Neural crest cell (in vitro differentiated cells): ENCODE data around the gene TBC1D16. TPM values are rescaled to one million over a fixed set of nuclear protein-coding genes. Genes with fewer than 3 reads are reported as not detected.

Source experiments
- DNase-seq: peaks from one replicate; pipeline ENCODE4 v3.0.0; 2021; ENCODE audit warnings: low read depth, mixed read lengths, low spot score
- H3K27ac Mint-ChIP-seq: one replicate; pipeline ENCODE4 v1.8.0; 2021; ENCODE audit warnings: mild to moderate bottlenecking, mixed read lengths; ENCODE audit not compliant: unreplicated experiment
- H3K27me3 Mint-ChIP-seq: 2 replicates; pipeline ENCODE4 v1.8.0; 2021; ENCODE audit warnings: low read depth, mild to moderate bottlenecking, mixed read lengths
- H3K36me3 Mint-ChIP-seq: 2 replicates; pipeline ENCODE4 v1.8.0; 2021; ENCODE audit warnings: low read depth, mild to moderate bottlenecking, mixed read lengths
- H3K4me1 Mint-ChIP-seq: 2 replicates; pipeline ENCODE4 v1.8.0; 2021; ENCODE audit warnings: mixed read lengths
- H3K4me3 Mint-ChIP-seq: one replicate; pipeline ENCODE4 v1.8.0; 2021; ENCODE audit warnings: mild to moderate bottlenecking, mixed read lengths
- H3K9me3 Mint-ChIP-seq: 2 replicates; pipeline ENCODE4 v1.8.0; 2021; ENCODE audit warnings: mixed read lengths
- total RNA-seq: library from RNA; stranded (reverse); gene quantifications from 2 replicates; pipeline ENCODE4 v1.2.1, GENCODE V29; 2021
- TF ChIP-seq, protein P1 (sequence below): fragments of 200-600 bp; sonication (generic); conservative IDR thresholded peaks from 2 replicates; pipeline ENCODE4 v1.5.0; 2021; ENCODE audit warnings: antibody characterized with exemption, mild to moderate bottlenecking

TBC1D16 gene
- total RNA-seq, 1 donor from 2014 or later = 96.2 TPM

- Mint-ChIP-seq H3K27ac (no peak overlapping the region), H3K36me3 (no peaks in the 10 kb centered on the region), H3K4me3 (no peak overlapping the region), H3K27me3 (no peaks in the 10 kb centered on the region), H3K9me3 (no peaks in the 10 kb centered on the region), H3K4me1 (peaks cover 20% of the 10 kb centered on the region)
- no peak for DNase-seq
- TF ChIP-seq, protein P1, sequence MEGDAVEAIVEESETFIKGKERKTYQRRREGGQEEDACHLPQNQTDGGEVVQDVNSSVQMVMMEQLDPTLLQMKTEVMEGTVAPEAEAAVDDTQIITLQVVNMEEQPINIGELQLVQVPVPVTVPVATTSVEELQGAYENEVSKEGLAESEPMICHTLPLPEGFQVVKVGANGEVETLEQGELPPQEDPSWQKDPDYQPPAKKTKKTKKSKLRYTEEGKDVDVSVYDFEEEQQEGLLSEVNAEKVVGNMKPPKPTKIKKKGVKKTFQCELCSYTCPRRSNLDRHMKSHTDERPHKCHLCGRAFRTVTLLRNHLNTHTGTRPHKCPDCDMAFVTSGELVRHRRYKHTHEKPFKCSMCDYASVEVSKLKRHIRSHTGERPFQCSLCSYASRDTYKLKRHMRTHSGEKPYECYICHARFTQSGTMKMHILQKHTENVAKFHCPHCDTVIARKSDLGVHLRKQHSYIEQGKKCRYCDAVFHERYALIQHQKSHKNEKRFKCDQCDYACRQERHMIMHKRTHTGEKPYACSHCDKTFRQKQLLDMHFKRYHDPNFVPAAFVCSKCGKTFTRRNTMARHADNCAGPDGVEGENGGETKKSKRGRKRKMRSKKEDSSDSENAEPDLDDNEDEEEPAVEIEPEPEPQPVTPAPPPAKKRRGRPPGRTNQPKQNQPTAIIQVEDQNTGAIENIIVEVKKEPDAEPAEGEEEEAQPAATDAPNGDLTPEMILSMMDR = no peak
These were observed 31.8 kb upstream of the TBC1D16 start for GRCh38 chr17:80067393-80067986.

DNA sequence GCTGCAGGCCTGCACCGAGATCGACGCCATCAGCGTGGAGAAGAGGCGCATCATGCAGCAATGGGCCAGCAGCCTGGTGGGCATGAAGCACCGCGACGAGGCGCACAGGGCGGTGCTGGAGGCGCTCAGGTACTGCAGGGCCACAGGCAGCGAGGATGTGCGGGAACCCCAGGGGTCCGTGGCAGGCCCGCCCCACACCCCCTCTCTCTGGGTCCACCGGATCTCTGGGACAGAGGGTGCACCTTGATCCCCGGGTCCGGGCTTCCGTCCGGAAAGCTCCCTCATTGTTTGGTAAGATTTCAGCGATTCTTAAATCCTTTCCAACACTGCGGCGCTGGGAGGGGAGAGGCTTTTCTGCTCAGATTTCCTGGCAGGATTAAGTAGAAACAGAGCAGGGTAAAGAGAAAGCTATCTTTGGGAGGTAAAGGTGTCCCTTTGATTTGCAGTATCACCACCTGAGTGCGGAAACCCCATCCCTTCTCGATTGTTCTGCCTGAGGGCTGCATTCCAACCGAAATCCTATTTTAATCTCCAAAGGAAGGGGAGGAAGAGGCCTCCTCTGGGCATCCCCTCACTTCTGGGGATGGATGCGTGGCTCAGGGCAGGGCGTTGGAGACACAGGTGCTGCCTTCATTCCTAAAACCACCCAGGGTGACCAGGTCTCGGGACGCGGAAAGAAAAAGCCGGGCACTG is 30.0 kb upstream of the TBC1D16 start:
- Mint-ChIP-seq H3K4me3 (no peak overlapping the region), H3K36me3 (no peaks in the 10 kb centered on the region), H3K4me1 (peaks cover 20% of the 10 kb centered on the region), H3K9me3 (no peaks in the 10 kb centered on the region), H3K27ac (no peak overlapping the region), H3K27me3 (no peaks in the 10 kb centered on the region)
- no peak for DNase-seq
- TF ChIP-seq, protein P1 = no peak

- DNase-seq = no peak
- peaks cover 17% of the 10 kb centered on the region for H3K4me1 Mint-ChIP-seq
- H3K27me3 Mint-ChIP-seq = no peaks in the 10 kb centered on the region
- no peak overlapping the region for H3K27ac Mint-ChIP-seq
- H3K9me3 Mint-ChIP-seq = no peaks in the 10 kb centered on the region
- no peaks in the 10 kb centered on the region for H3K36me3 Mint-ChIP-seq
- TF ChIP-seq, protein P1 = no peak
- H3K4me3 Mint-ChIP-seq = no peak overlapping the region
These were observed 29.0 kb upstream of the TBC1D16 start for GRCh38 chr17:80064696-80065095.

DNA sequence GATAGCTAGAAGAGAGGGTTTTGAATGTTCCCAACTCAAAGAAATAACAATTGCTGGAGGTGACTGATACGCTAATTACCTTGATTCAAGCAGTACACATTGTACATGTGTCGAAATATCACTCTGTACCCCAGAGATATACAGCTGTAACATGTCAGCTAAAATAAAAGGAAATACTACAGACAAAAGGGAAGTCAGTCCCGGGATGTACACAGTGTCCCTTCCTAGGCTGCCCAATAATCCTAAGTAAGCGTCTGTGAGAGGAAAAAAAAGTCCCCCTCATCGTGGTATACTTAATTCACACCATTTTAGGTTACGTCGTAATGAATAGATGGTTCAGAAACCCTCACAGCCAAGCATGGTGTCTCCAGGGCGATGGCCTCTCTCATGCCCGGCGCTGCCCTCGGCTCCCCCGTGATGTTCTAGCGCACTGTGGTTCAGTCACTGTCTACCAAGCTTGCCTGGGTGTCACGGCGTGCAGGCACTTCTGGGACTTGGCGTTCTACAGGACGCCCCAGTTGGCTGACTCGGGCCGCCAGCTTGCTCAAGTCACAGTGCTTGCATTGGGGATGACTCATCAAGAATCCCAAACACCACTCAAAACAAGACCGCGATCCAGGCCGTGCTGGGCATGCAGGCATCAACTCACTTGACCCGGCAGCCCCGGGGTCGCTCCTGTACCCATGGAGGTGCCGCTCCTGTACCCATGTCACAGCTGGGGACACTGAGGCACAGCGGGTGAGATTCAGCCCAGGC is 28.3 kb upstream of the TBC1D16 start:
- no peaks in the 10 kb centered on the region for H3K36me3 Mint-ChIP-seq
- H3K27me3 Mint-ChIP-seq = no peaks in the 10 kb centered on the region
- no peak for DNase-seq
- H3K4me1 Mint-ChIP-seq = peaks cover 11% of the 10 kb centered on the region
- no peak overlapping the region for H3K4me3 Mint-ChIP-seq
- H3K27ac Mint-ChIP-seq = no peak overlapping the region
- no peaks in the 10 kb centered on the region for H3K9me3 Mint-ChIP-seq
- TF ChIP-seq, protein P1 = no peak

- H3K4me3 Mint-ChIP-seq = no peak overlapping the region
- no peaks in the 10 kb centered on the region for H3K27me3 Mint-ChIP-seq
- H3K36me3 Mint-ChIP-seq = peaks cover 3% of the 10 kb centered on the region
- TF ChIP-seq, protein P1 = no peak
- H3K27ac Mint-ChIP-seq = no peak overlapping the region
- H3K9me3 Mint-ChIP-seq = no peaks in the 10 kb centered on the region
- peaks cover 3% of the 10 kb centered on the region for H3K4me1 Mint-ChIP-seq
- DNase-seq = no peak
These were observed 25.7 kb upstream of the TBC1D16 start for GRCh38 chr17:80061421-80061820.
